Endothelial cell of umbilical vein (primary cell): Measurements from ENCODE around the gene LCLAT1. TPM values are rescaled to one million over a fixed set of nuclear protein-coding genes. Genes with fewer than 3 reads are reported as not detected.

Source experiments
- BruUV-seq: library from RNA; stranded (reverse); fragments of 400-500 nt; replicated peaks from 2 replicates; lab custom pipeline; 2021; lab: Mats Ljungman, UMichigan
- CTCF ChIA-PET: fragments of 300-600, 350-600 bp; sonication (Branson Sonifier 250); formaldehyde crosslinking; loops from one replicate; lab custom pipeline; 2021; ENCODE audit warnings: antibody characterized with exemption, inconsistent platforms; lab: Charles Lee
- POLR2A ChIA-PET: fragments of 300-600, 350-600 bp; sonication (Branson Sonifier 250); formaldehyde crosslinking; loops from one replicate; lab custom pipeline; 2021; ENCODE audit warnings: antibody characterized with exemption, inconsistent platforms; lab: Charles Lee
- DNase-seq: peaks from one replicate; pipeline ENCODE4 v3.0.0-alpha.2; 2011; ENCODE audit warnings: low read depth, low spot score
- FAIRE-seq: peaks from 2 replicates; lab custom pipeline; 2011; peaks lifted over from hg19 to GRCh38; lab: Jason Lieb, UNC
- H2AFZ ChIP-seq: 2 replicates; pipeline ENCODE4 v1.6.0; 2012; ENCODE audit warnings: low read depth, low read length, control low read depth, inconsistent platforms
- H3K27ac ChIP-seq: 2 replicates; pipeline ENCODE4 v1.5.1; 2011; ENCODE audit warnings: low read depth, mild to moderate bottlenecking, control low read depth, low read length, moderate library complexity; ENCODE audit not compliant: insufficient read depth
- H3K27me3 ChIP-seq, 2 experiments: 2 replicates each; pipeline versions ENCODE4 v1.6.0 to v1.6.1; 2011; ENCODE audit warnings: low read length in 2 of 2, mixed read lengths in 1 of 2; ENCODE audit not compliant: control insufficient read depth in 2 of 2, insufficient read depth in 2 of 2
- H3K36me3 ChIP-seq, 2 experiments: 2 replicates in 1 of 2; 3 replicates in 1 of 2; pipeline ENCODE4 v1.5.1; 2011; ENCODE audit warnings: low read length in 2 of 2, mild to moderate bottlenecking in 1 of 2, moderate library complexity in 1 of 2; ENCODE audit not compliant: control insufficient read depth in 2 of 2, insufficient read depth in 2 of 2; ENCODE audit errors: extremely low read depth in 1 of 2
- H3K4me1 ChIP-seq: 3 replicates; pipeline ENCODE4 v1.5.1; 2011; ENCODE audit warnings: mild to moderate bottlenecking, low read length; ENCODE audit not compliant: control insufficient read depth, insufficient read depth; ENCODE audit errors: extremely low read depth
- H3K4me2 ChIP-seq: 2 replicates; pipeline ENCODE4 v1.6.1; 2011; ENCODE audit warnings: low read length, control low read depth, mixed read lengths; ENCODE audit not compliant: insufficient read depth
- H3K4me3 ChIP-seq, 3 experiments: fragments of 200-600 bp in 1 of 3; sonication (generic), shearing (Covaris generic) in 1 of 3; replicated peaks in 1 of 3; 2 replicates each; pipeline ENCODE4 v1.5.1; 2011 to 2016; ENCODE audit warnings: control low read depth in 3 of 3, low read length in 3 of 3, mild to moderate bottlenecking in 2 of 3, inconsistent platforms in 1 of 3, low read depth in 1 of 3, moderate library complexity in 1 of 3; ENCODE audit not compliant: insufficient read depth in 1 of 3
- H3K79me2 ChIP-seq: 2 replicates; pipeline ENCODE4 v1.6.0; 2012; ENCODE audit warnings: low read length, inconsistent platforms; ENCODE audit not compliant: control insufficient read depth, insufficient read depth
- H3K9ac ChIP-seq: replicated peaks from 2 replicates; pipeline ENCODE3; 2011; ENCODE audit warnings: low read length, control low read depth; ENCODE audit not compliant: insufficient read depth; ENCODE audit errors: extremely low read depth
- H3K9me1 ChIP-seq: replicated peaks from 3 replicates; pipeline ENCODE4 v1.6.0; 2011; ENCODE audit warnings: mild to moderate bottlenecking, low read length; ENCODE audit not compliant: control insufficient read depth, insufficient read depth; ENCODE audit errors: extremely low read depth
- H3K9me3 ChIP-seq: replicated peaks from 2 replicates; pipeline ENCODE4 v1.5.1; 2012; ENCODE audit warnings: low read length, inconsistent platforms; ENCODE audit not compliant: control insufficient read depth, insufficient read depth
- H4K20me1 ChIP-seq: replicated peaks from 2 replicates; pipeline ENCODE3; 2011; ENCODE audit warnings: mild to moderate bottlenecking, low read length; ENCODE audit not compliant: control insufficient read depth, insufficient read depth; ENCODE audit errors: extremely low read depth
- CTCF ChIP-seq, 2 donors: IDR thresholded peaks; 1 replicate in 1 of 2; 2 replicates in 1 of 2; pipeline ENCODE4 v1.5.1; 2011; ENCODE audit warnings: low read length in 2 of 2, mild to moderate bottlenecking in 2 of 2, moderate library complexity in 2 of 2, control low read depth in 1 of 2, inconsistent platforms in 1 of 2, low read depth in 1 of 2; ENCODE audit not compliant: insufficient read depth in 1 of 2; ENCODE audit errors: extremely low read depth in 1 of 2
- EZH2 ChIP-seq: IDR thresholded peaks from 2 replicates; pipeline ENCODE4 v1.6.1; 2012; ENCODE audit warnings: borderline replicate concordance, low read depth, mild to moderate bottlenecking, moderate library complexity, low read length, inconsistent platforms; ENCODE audit not compliant: severe bottlenecking
- FOS ChIP-seq: IDR thresholded peaks from 2 replicates; pipeline ENCODE4 v1.6.1; 2011; ENCODE audit warnings: mild to moderate bottlenecking, low read length, moderate library complexity, borderline replicate concordance; ENCODE audit not compliant: insufficient read depth
- GATA2 ChIP-seq: IDR thresholded peaks from 2 replicates; pipeline ENCODE4 v1.7.0; 2011; ENCODE audit warnings: low read depth, mild to moderate bottlenecking, moderate library complexity, mixed read lengths, low read length; ENCODE audit not compliant: insufficient read length, insufficient read depth
- JUN ChIP-seq: IDR thresholded peaks from 2 replicates; pipeline ENCODE4 v1.6.1; 2011; ENCODE audit warnings: borderline replicate concordance, low read depth; ENCODE audit not compliant: insufficient read length, insufficient read depth
- MYC ChIP-seq: IDR thresholded peaks from one replicate; pipeline ENCODE4 v1.6.1; 2011; ENCODE audit warnings: mild to moderate bottlenecking, low read depth, low read length
- POLR2A ChIP-seq: IDR thresholded peaks from 2 replicates; pipeline ENCODE4 v1.6.1; 2012; ENCODE audit warnings: low read depth, mild to moderate bottlenecking, control low read depth, low read length
- POLR2AphosphoS5 ChIP-seq: IDR thresholded peaks from 2 replicates; pipeline ENCODE4 v1.6.1; 2012; ENCODE audit warnings: low read depth, mild to moderate bottlenecking, control low read depth, low read length, moderate library complexity; ENCODE audit not compliant: insufficient read depth
- dilution Hi-C: fragments of 300-500 bp; cut with MboI; formaldehyde crosslinking; loops from one replicate; pipeline ENCODE4 v1.15.0; 2019; ENCODE audit warnings: low sequenced_read_pairs; ENCODE audit not compliant: extremely low pct_ligation_motif_present
- intact Hi-C: fragments of 100-400 bp; cut with micrococcal nuclease; formaldehyde crosslinking; loops from one replicate; pipeline ENCODE4 v1.10.0; 2022
- polyA plus RNA-seq, 4 experiments: library from polyadenylated mRNA; depleted of rRNA in 3 of 4; stranded (reverse) in 3 of 4; unstranded in 1 of 4; fragments of >200 nt; gene quantifications; 2 replicates each; pipeline versions ENCODE4 v1.2.1 to v1.2.3, GENCODE V29; 2011 to 2012; ENCODE audit warnings: missing spikeins in 1 of 4
- total RNA-seq: library from RNA; stranded (reverse); gene quantifications from 2 replicates; pipeline ENCODE4 v1.2.3, GENCODE V29; 2021
- TF ChIP-seq, protein P1 (sequence below): IDR thresholded peaks from 2 replicates; pipeline ENCODE4 v1.6.1; 2011; ENCODE audit not compliant: insufficient read depth, insufficient read length

The LCLAT1 gene
- total and polyA plus RNA-seq, 2 donors (not counting 3 experiments of a cell fraction or from before 2014, with no cell fraction given): 6.1 to 20.8 TPM

DNA sequence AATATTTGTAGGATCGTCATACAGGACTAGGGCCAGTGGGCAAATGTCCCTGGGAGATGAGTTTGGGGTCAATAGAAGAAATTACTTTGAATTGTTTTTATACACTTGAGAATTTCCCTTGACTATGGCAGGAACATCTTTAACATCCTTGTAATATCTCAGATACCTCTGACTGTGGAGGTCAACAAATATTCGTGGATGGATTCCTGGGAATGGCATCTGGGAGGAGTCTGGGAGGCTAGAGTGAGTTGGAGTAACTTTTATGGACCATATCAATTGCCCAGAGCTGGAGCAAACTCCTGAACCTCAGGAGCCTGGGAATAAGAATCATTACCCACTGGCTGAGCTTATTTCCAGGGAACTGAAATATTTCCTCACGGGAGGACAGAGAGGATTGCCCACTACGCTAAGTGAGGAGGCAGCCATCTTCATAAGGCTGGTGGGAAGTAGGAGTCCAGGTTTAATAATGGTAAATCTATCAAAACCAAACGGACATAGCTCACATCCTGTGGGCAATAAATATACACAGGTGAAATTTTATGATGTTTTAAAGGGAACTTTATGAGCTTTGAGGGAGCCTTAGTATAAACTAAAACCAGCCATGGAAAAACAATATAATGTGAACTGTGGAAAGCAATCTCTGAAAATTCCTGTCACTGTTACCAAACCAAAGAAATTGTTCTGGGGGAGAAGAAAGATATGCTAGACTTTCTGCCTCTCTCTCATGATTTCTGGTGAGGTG, 44.4 kb upstream of the LCLAT1 start:
- CTCF ChIA-PET: no interaction called here
- H3K9me3 ChIP-seq: no peaks in the 10 kb centered on the region
- H3K36me3 ChIP-seq: no peaks in the 10 kb centered on the region
- no peak overlapping the region for H2AFZ ChIP-seq
- H3K4me3 ChIP-seq: no peak overlapping the region
- dilution Hi-C loops (no loop called here), intact Hi-C loops (no loop called here)
- H3K9me1 ChIP-seq: no peaks in the 10 kb centered on the region
- H3K9ac ChIP-seq: no peak overlapping the region
- H3K27me3 ChIP-seq: no peaks in the 10 kb centered on the region
- H4K20me1 ChIP-seq: no peaks in the 10 kb centered on the region
- TF ChIP-seq POLR2AphosphoS5 (no peak), MYC (no peak), POLR2A (no peak), GATA2 (no peak), EZH2 (no peak), JUN (no peak), FOS (no peak), CTCF (IDR thresholded peaks at IDR 0.05; ENCODE audit: extremely low read depth in 1 of 2, insufficient read depth in 1 of 2, low read depth in 1 of 2, low read length in 2 of 2) (no peak)
- TF ChIP-seq, protein P1, sequence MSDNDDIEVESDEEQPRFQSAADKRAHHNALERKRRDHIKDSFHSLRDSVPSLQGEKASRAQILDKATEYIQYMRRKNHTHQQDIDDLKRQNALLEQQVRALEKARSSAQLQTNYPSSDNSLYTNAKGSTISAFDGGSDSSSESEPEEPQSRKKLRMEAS: no peak
- FAIRE-seq (no peak), DNase-seq (no peak)
- H3K27ac ChIP-seq: no peak overlapping the region
- POLR2A ChIA-PET: no interaction called here
- no peak overlapping the region for H3K4me2 ChIP-seq
- BruUV-seq: no TSS peak
- peaks cover 2% of the 10 kb centered on the region for H3K4me1 ChIP-seq
- no peaks in the 10 kb centered on the region for H3K79me2 ChIP-seq
